ENCODE measurements around the gene VCAM1. TPM values are rescaled to one million over a fixed set of nuclear protein-coding genes. Genes with fewer than 3 reads are reported as not detected.

The VCAM1 gene
- 8.5 and 8.6 TPM in 2 replicates for total RNA-seq (2014; rRNA removed; shearing (Covaris generic))

- peak; percentile 53 for DNase-seq (ENCODE audit: low read depth)
These were observed at the start of gene VCAM1 for GRCh38 chr1:100719490-100719889. Gene VCAM1 (plus strand): TSS chr1:100719742. CDS start chr1:100719861, 119 bp downstream.

- no peak for DNase-seq (ENCODE audit: low read depth)
These were observed 49.5 kb upstream of the VCAM1 start for GRCh38 chr1:100670083-100670482.

- DNase-seq (ENCODE audit: low read depth) = peak; percentile 29
These were observed 47.9 kb upstream of the VCAM1 start for GRCh38 chr1:100671601-100672000.

GRCh38 chr1:100683448-100684349 is 35.8 kb upstream of the VCAM1 start:
- DNase-seq (ENCODE audit: low read depth) = no peak

- no peak for DNase-seq (ENCODE audit: low read depth)
These were observed 19.8 kb upstream of the VCAM1 start for GRCh38 chr1:100699744-100700143.

GRCh38 chr1:100700586-100700985 is 19.0 kb upstream of the VCAM1 start:
- DNase-seq (ENCODE audit: low read depth) = no peak

- no peak for DNase-seq (ENCODE audit: low read depth)
These were observed 16.5 kb upstream of the VCAM1 start for GRCh38 chr1:100703052-100703451.

GRCh38 chr1:100703716-100704115 is 15.8 kb upstream of the VCAM1 start:
- DNase-seq (ENCODE audit: low read depth) = no peak

- DNase-seq (ENCODE audit: low read depth) = no peak
These were observed 15.1 kb upstream of the VCAM1 start for GRCh38 chr1:100704473-100704872.

- DNase-seq (ENCODE audit: low read depth) = no peak
These were observed 13.2 kb upstream of the VCAM1 start for GRCh38 chr1:100706296-100706695.

GRCh38 chr1:100706856-100707255 is 12.7 kb upstream of the VCAM1 start:
- DNase-seq (ENCODE audit: low read depth) = no peak

GRCh38 chr1:100708476-100709062 is 11.0 kb upstream of the VCAM1 start:
- no peak for DNase-seq (ENCODE audit: low read depth)

GRCh38 chr1:100710906-100711682 is 8.4 kb upstream of the VCAM1 start:
- DNase-seq (ENCODE audit: low read depth) = no peak

- peak; percentile 84 for DNase-seq (ENCODE audit: low read depth)
These were observed 6.5 kb upstream of the VCAM1 start for GRCh38 chr1:100713027-100713426.

- DNase-seq (ENCODE audit: low read depth) = peak; percentile 77
These were observed 5.9 kb upstream of the VCAM1 start for GRCh38 chr1:100713626-100714025.

- no peak for DNase-seq (ENCODE audit: low read depth)
These were observed 4.9 kb upstream of the VCAM1 start for GRCh38 chr1:100714599-100714998.

GRCh38 chr1:100717218-100717617 is 2.3 kb upstream of the VCAM1 start:
- no peak for DNase-seq (ENCODE audit: low read depth)

- DNase-seq (ENCODE audit: low read depth) = peak; percentile 37
These were observed 961 bp upstream of the VCAM1 start for GRCh38 chr1:100718581-100718980.

GRCh38 chr1:100720101-100720500 is 559 bp downstream of the VCAM1 start:
- no peak for DNase-seq (ENCODE audit: low read depth)

- no peak for DNase-seq (ENCODE audit: low read depth)
These were observed 1.2 kb downstream of the VCAM1 start for GRCh38 chr1:100720751-100721150.

- peak; percentile 86 for DNase-seq (ENCODE audit: low read depth)
These were observed 2.1 kb downstream of the VCAM1 start for GRCh38 chr1:100721526-100722207.

- no peak for DNase-seq (ENCODE audit: low read depth)
These were observed 2.7 kb downstream of the VCAM1 start for GRCh38 chr1:100722221-100722620.
